Measurements from ENCODE around the gene SLC25A33. TPM values are rescaled to one million over a fixed set of nuclear protein-coding genes. Genes with fewer than 3 reads are reported as not detected.
A peak's percentile ranks its signal among the peaks of the same experiment; 100 is the strongest.

SLC25A33 gene
- total and polyA plus RNA-seq, 7 experiments from 2014 or later: 2.5 to 8.0 (median 5.3) TPM

DNA sequence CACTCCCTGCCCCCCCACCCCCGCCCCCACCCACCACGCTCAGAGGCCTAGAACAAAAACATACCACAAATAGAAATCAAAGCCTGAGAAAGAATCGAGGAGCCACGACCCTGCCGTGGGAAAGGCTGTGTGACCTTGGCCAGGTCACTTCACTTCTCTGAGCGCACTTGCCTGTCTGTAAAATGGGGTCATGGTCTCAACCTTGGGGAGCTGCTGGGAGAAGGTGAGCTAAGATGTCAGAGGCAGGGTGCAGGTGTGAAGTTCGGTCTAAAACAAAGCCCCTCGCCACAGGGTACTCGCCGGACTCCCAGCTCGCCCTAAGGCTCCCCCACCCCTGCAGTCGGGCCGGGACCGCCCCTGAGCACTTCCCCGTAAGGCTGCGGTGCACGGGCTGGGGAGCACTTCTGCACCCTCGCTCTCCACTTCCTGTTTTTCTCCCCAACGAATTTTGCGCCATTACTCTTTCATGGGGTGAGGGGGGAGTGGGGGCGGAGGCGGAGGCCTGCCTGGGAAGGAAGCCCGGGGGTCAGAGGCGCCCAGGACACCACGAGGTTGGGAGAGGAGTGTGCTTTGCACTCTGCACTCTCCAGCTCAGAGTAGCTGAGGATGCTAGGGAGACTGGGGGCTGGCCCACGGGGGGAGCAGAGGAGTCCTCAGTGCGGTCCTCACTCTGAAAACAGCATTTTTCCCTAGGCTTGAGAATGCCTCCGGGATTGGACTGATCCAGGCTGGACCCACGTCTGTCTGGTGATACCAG lies 90.4 kb downstream of the SLC25A33 start:
- Histone ChIP-seq H3K27me3 (ENCODE audit: control insufficient read depth in 2 of 2, insufficient read depth in 2 of 2, low read length in 2 of 2) (no peaks in the 10 kb centered on the region), H3K4me3 (ENCODE audit: low read length) (peak overlapping the region; percentile 64), H3K27ac (ENCODE audit: low read depth, low read length) (peak overlapping the region; percentile 87), H3K9me3 (ENCODE audit: control insufficient read depth in 2 of 3, low read length in 3 of 3) (no peaks in the 10 kb centered on the region), H3K36me3 (ENCODE audit: control insufficient read depth in 2 of 3, insufficient read depth in 3 of 3, low read length in 3 of 3) (no peaks in the 10 kb centered on the region), H3K4me1 (ENCODE audit: control insufficient read depth in 2 of 2, insufficient read depth in 2 of 2, low read length in 2 of 2) (peaks cover 35 to 38% of the 10 kb centered on the region in 2 donors)
- Mint-ChIP-seq H3K36me3 (peaks cover 3 to 45% (median 14%) of the 10 kb centered on the region in 5 donors), H3K4me3 (peak overlapping the region; percentile 90 to 100 (median 98)), H3K27me3 (peaks cover 0 to 2% (median 0%) of the 10 kb centered on the region in 5 donors), H3K9me3 (peaks cover 0 to 1% (median 0%) of the 10 kb centered on the region in 11 donors), H3K27ac (peak overlapping the region; percentile 85 to 98 (median 94)), H3K4me1 (peaks cover 46 to 72% (median 65%) of the 10 kb centered on the region in 7 donors)
- intact Hi-C loops (cut with micrococcal nuclease): loop anchor here (1.0 to 5.0 kb wide), 5 partner anchors 60 to 403 kb away; partner anchors contain the start of gene UBE4B (in 2 of the 2)
- peak; percentile 69 for ATAC-seq
- ChIA-PET POLR2A (interaction anchor here (0.6 to 10.3 kb wide), 23 partner anchors 13 to 197 kb away, joined by 3 to 439 read pairs (median 6); partner anchors contain the start of genes PIK3CD and TMEM201), CTCF (interaction anchor here (0.9 to 6.6 kb wide), 18 partner anchors 8 to 281 kb away, joined by 3 to 112 read pairs (median 5); partner anchors contain the start of gene PIK3CD)
- DNase-seq: peak; percentile 53 to 86 (median 83)

DNA sequence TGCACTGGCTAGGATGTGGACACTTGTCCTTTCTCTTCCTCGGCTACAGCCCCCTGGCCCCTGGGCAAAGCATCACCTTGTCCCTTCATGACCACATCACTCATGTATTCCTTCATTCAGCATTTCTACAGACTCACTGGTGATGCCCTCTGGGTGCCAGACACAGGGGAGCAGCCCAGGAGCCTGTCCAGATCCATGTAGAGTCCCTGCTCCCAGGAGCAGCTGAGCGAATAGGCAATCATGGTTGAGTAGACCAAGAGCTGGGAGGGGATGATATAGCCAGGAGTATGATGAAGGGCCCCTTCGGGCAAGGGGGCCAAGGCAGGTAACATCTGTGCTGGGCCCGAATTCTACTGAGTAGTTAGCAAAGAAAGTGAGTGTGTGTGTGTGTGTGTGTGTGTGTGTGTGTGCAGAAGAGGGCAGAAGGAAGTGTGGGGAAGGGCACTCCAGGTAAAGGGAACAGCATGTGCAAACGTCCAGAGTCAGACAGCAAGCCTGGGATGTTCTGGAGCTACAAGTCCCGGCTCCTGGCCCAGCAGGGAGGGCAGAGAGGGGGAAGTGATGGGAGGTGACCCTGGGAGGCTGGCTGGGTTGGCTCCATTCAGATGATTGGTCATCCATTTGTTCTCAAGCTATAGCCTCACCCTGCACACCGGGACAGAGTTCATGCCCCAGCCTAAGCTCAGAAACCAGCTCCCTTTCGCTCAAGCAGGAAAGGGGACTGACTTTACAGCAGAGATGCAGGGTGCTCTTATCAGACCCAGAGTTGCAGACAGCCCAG lies 91.3 kb downstream of the SLC25A33 start:
- Histone ChIP-seq H3K36me3 (ENCODE audit: control insufficient read depth in 2 of 3, insufficient read depth in 3 of 3, low read length in 3 of 3) (peaks cover 0 to 7% (median 0%) of the 10 kb centered on the region in 3 experiments), H3K27me3 (ENCODE audit: control insufficient read depth in 2 of 2, insufficient read depth in 2 of 2, low read length in 2 of 2) (no peaks in the 10 kb centered on the region), H3K4me1 (ENCODE audit: control insufficient read depth in 2 of 2, insufficient read depth in 2 of 2, low read length in 2 of 2) (peaks cover 35 to 47% of the 10 kb centered on the region in 2 donors), H3K9me3 (ENCODE audit: control insufficient read depth in 2 of 3, low read length in 3 of 3) (no peaks in the 10 kb centered on the region), H3K27ac (ENCODE audit: low read depth, low read length) (peak overlapping the region; percentile 87), H3K4me3 (ENCODE audit: low read length) (peak overlapping the region; percentile 64)
- Mint-ChIP-seq H3K27ac (peak overlapping the region; percentile 85 to 98 (median 94)), H3K9me3 (peaks cover 0 to 1% (median 0%) of the 10 kb centered on the region in 11 donors), H3K27me3 (peaks cover 0 to 2% (median 0%) of the 10 kb centered on the region in 5 donors), H3K36me3 (peaks cover 6 to 54% (median 23%) of the 10 kb centered on the region in 5 donors), H3K4me3 (peak overlapping the region; percentile 90 to 100 (median 98)), H3K4me1 (peaks cover 55 to 81% (median 74%) of the 10 kb centered on the region in 7 donors)
- ChIA-PET CTCF (interaction anchor here (0.9 to 6.6 kb wide), 10 partner anchors 9 to 97 kb away, joined by 3 to 112 read pairs (median 6); partner anchors contain the start of gene PIK3CD), POLR2A (interaction anchor here (0.6 to 10.3 kb wide), 17 partner anchors 12 to 313 kb away, joined by 3 to 439 read pairs (median 6); partner anchors contain the start of genes LZIC, NMNAT1 and PIK3CD)
- no peak for ATAC-seq
- intact Hi-C loops (cut with micrococcal nuclease): loop anchor here in 1 of 2 donors (1.0 kb wide), 1 partner anchor 14 kb away; no protein-coding TSS in a partner anchor
- peak in 7 of 9 donors; percentile 21 to 58 (median 47) for DNase-seq

DNA sequence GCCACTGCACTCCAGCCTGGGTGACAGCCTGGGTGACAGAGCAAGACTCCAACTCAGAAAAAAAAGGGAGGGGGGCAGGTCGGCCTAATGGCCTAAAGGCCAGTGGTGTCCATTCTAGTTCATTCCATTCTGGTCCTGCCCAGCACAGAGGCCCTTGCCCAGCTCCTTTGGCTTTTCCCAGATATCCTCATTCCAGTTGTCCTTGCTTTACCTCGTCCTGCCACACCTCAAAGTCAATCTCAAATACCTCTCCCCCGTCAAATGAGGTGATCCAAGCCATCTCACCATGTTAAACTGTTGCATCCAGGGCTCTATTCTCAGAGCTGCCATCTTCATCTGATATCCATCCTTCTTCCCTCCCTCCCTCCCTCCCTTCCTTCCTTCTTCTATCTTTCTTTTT lies 92.3 kb downstream of the SLC25A33 start:
- no peak for ATAC-seq
- peaks cover 6 to 62% (median 27%) of the 10 kb centered on the region in 5 donors for H3K36me3 Mint-ChIP-seq
- H3K27ac Mint-ChIP-seq: peak overlapping the region; percentile 69 to 98 (median 94)
- CTCF ChIA-PET: interaction anchor here (0.6 to 6.6 kb wide), 6 partner anchors 10 to 92 kb away, joined by 4 to 112 read pairs (median 14); partner anchors contain the start of gene PIK3CD
- POLR2A ChIA-PET: interaction anchor here (1.2 to 10.3 kb wide), 8 partner anchors 11 to 94 kb away, joined by 4 to 439 read pairs (median 140); partner anchors contain the start of gene PIK3CD
- H3K27me3 Mint-ChIP-seq: no peaks in the 10 kb centered on the region
- peak overlapping the region; percentile 90 to 100 (median 98) for H3K4me3 Mint-ChIP-seq
- H3K4me1 ChIP-seq (ENCODE audit: control insufficient read depth in 2 of 2, insufficient read depth in 2 of 2, low read length in 2 of 2): peaks cover 26 to 51% of the 10 kb centered on the region in 2 donors
- H3K4me1 Mint-ChIP-seq: peaks cover 53 to 84% (median 71%) of the 10 kb centered on the region in 7 donors
- H3K27ac ChIP-seq (ENCODE audit: low read depth, low read length): peak overlapping the region; percentile 87
- peaks cover 0 to 1% (median 0%) of the 10 kb centered on the region in 11 donors for H3K9me3 Mint-ChIP-seq
- H3K4me3 ChIP-seq (ENCODE audit: low read length): peak overlapping the region; percentile 64
- no peak for DNase-seq
- intact Hi-C loops (cut with micrococcal nuclease): loop anchor here in 1 of 2 donors (1.0 kb wide), 1 partner anchor 13 kb away; no protein-coding TSS in a partner anchor
- no peaks in the 10 kb centered on the region for H3K27me3 ChIP-seq (ENCODE audit: control insufficient read depth in 2 of 2, insufficient read depth in 2 of 2, low read length in 2 of 2)
- H3K9me3 ChIP-seq (ENCODE audit: control insufficient read depth in 2 of 3, low read length in 3 of 3): no peaks in the 10 kb centered on the region
- peaks cover 0 to 9% (median 0%) of the 10 kb centered on the region in 3 experiments for H3K36me3 ChIP-seq (ENCODE audit: control insufficient read depth in 2 of 3, insufficient read depth in 3 of 3, low read length in 3 of 3)

DNA sequence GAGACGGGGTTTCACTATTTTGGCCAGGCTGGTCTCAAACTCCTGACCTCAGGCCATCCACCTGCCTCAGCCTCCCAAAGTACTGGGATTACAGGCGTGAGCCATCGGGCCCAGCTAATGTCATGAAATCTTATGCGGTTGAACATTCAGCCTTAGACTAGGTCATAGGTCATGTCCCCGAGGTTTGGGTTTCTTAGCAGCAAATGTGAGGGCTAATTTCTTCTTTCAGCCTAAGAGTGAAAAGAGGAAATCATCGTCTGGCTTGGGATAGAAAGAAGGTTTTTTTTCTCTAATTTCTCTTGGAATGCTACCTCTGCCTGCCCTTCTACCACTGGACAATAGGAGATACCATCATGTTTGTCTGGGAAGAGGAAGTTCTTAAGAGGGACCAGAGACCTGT lies 94.2 kb downstream of the SLC25A33 start:
- Mint-ChIP-seq H3K4me1 (peaks cover 51 to 82% (median 67%) of the 10 kb centered on the region in 7 donors), H3K4me3 (peak overlapping the region; percentile 5 to 100 (median 96)), H3K27me3 (no peaks in the 10 kb centered on the region), H3K9me3 (peaks cover 0 to 5% (median 0%) of the 10 kb centered on the region in 11 donors), H3K27ac (peak overlapping the region in 5 of 9 donors; percentile 36 to 98 (median 91)), H3K36me3 (peaks cover 6 to 73% (median 30%) of the 10 kb centered on the region in 5 donors)
- H3K4me3 ChIP-seq (ENCODE audit: low read length): no peak overlapping the region
- H3K4me1 ChIP-seq (ENCODE audit: control insufficient read depth in 2 of 2, insufficient read depth in 2 of 2, low read length in 2 of 2): peaks cover 12 to 39% of the 10 kb centered on the region in 2 donors
- no peaks in the 10 kb centered on the region for H3K9me3 ChIP-seq (ENCODE audit: control insufficient read depth in 2 of 3, low read length in 3 of 3)
- intact Hi-C loops (cut with micrococcal nuclease): no loop called here
- POLR2A ChIA-PET: interaction anchor here (9.6 to 10.3 kb wide), 2 partner anchors 19 to 82 kb away, joined by 320 to 439 read pairs; partner anchors contain the start of gene PIK3CD
- ATAC-seq (no peak), DNase-seq (no peak)
- no peaks in the 10 kb centered on the region for H3K27me3 ChIP-seq (ENCODE audit: control insufficient read depth in 2 of 2, insufficient read depth in 2 of 2, low read length in 2 of 2)
- CTCF ChIA-PET: no interaction called here
- peaks cover 0 to 14% (median 0%) of the 10 kb centered on the region in 3 experiments for H3K36me3 ChIP-seq (ENCODE audit: control insufficient read depth in 2 of 3, insufficient read depth in 3 of 3, low read length in 3 of 3)
- H3K27ac ChIP-seq (ENCODE audit: low read depth, low read length): peak overlapping the region; percentile 10

DNA sequence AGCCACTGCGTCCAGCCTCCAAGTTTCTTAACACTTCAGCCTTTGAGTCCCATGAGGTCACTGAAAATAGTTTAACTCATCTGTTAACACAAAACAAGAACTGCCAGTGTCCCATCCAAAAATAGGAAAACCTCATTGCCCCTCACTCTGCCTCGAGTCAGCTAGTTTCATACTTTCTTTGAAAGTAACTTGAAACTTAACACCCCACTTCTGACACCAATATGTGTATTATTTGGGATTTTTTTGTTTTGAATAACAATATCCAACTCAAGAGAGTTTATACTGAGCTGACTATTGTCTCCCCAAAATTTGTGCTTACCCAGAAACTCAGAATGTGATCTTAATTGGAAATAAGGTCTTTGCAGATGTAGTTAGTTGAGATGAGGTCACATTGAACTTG lies 95.3 kb downstream of the SLC25A33 start:
- intact Hi-C loops (cut with micrococcal nuclease): no loop called here
- ATAC-seq (no peak), DNase-seq (no peak)
- Mint-ChIP-seq H3K4me1 (peaks cover 57 to 91% (median 72%) of the 10 kb centered on the region in 7 donors), H3K36me3 (peaks cover 6 to 77% (median 33%) of the 10 kb centered on the region in 5 donors), H3K27me3 (no peaks in the 10 kb centered on the region), H3K27ac (peak overlapping the region in 7 of 9 donors; percentile 75 to 98 (median 91)), H3K4me3 (peak overlapping the region in 8 of 10 donors; percentile 25 to 100 (median 75)), H3K9me3 (peaks cover 0 to 5% (median 0%) of the 10 kb centered on the region in 11 donors)
- H3K4me1 ChIP-seq (ENCODE audit: control insufficient read depth in 2 of 2, insufficient read depth in 2 of 2, low read length in 2 of 2): peaks cover 7 to 47% of the 10 kb centered on the region in 2 donors
- peak overlapping the region; percentile 5 for H3K27ac ChIP-seq (ENCODE audit: low read depth, low read length)
- no peak overlapping the region for H3K4me3 ChIP-seq (ENCODE audit: low read length)
- no peaks in the 10 kb centered on the region for H3K27me3 ChIP-seq (ENCODE audit: control insufficient read depth in 2 of 2, insufficient read depth in 2 of 2, low read length in 2 of 2)
- H3K36me3 ChIP-seq (ENCODE audit: control insufficient read depth in 2 of 3, insufficient read depth in 3 of 3, low read length in 3 of 3): peaks cover 0 to 14% (median 0%) of the 10 kb centered on the region in 3 experiments
- no peaks in the 10 kb centered on the region for H3K9me3 ChIP-seq (ENCODE audit: control insufficient read depth in 2 of 3, low read length in 3 of 3)
- ChIA-PET POLR2A (interaction anchor here (0.7 to 10.3 kb wide), 5 partner anchors 8 to 373 kb away, joined by 6 to 439 read pairs (median 19); partner anchors contain the start of gene PIK3CD), CTCF (no interaction called here)

Measured in naive thymus-derived CD4-positive, alpha-beta T cell (primary cell).